ENCODE measurements around the gene EXOC4. TPM values are rescaled to one million over a fixed set of nuclear protein-coding genes. Genes with fewer than 3 reads are reported as not detected.

EXOC4 gene
- total RNA-seq, 1 experiment from 2014 or later, result 75.8 TPM

- Histone ChIP-seq H3K9ac (ENCODE audit: extremely low read depth, insufficient read length, low read length) (no peak overlapping the region), H3K18ac (ENCODE audit: insufficient read length, low read depth, low read length) (no peak overlapping the region), H2BK20ac (ENCODE audit: low read depth, low read length, poor library complexity, severe bottlenecking) (no peak overlapping the region), H2AK5ac (ENCODE audit: insufficient read length, low read length) (no peak overlapping the region), H3K4ac (ENCODE audit: low read depth, low read length) (no peak overlapping the region), H3K4me1 (ENCODE audit: insufficient read depth, low read length) (peaks cover 2% of the 10 kb centered on the region; the same call in 1 of the 2 replicates), H2AFZ (ENCODE audit: low read length) (no peak overlapping the region), H3K14ac (ENCODE audit: insufficient read depth, low read length) (no peak overlapping the region; the same call in 1 of the 2 replicates), H3K27me3 (ENCODE audit: insufficient read depth, low read length) (no peaks in the 10 kb centered on the region), H3T11ph (ENCODE audit: low read length) (no peak overlapping the region), H4K5ac (ENCODE audit: insufficient read length, low read depth, low read length) (no peak overlapping the region), H4K20me1 (ENCODE audit: control insufficient read depth, insufficient read depth, insufficient read length) (no peaks in the 10 kb centered on the region), H4K8ac (replicated peaks; ENCODE audit: insufficient read length, low read depth, low read length) (no peak overlapping the region), H3K56ac (ENCODE audit: insufficient read length, low read depth, low read length) (no peak overlapping the region), H4K91ac (ENCODE audit: insufficient read length, low read depth, low read length) (no peak overlapping the region), H2BK15ac (ENCODE audit: low read depth, low read length) (no peak overlapping the region), H2BK12ac (ENCODE audit: insufficient read length, low read depth, low read length) (no peak overlapping the region), H3K79me2 (ENCODE audit: insufficient read depth, low read length) (no peaks in the 10 kb centered on the region), H3K79me1 (ENCODE audit: insufficient read depth, low read depth, low read length, poor library complexity, severe bottlenecking) (no peaks in the 10 kb centered on the region), H3K27ac (ENCODE audit: insufficient read length, low read depth, low read length) (no peak overlapping the region), H3K4me2 (ENCODE audit: insufficient read depth, insufficient read length, low read length) (no peak overlapping the region), H2BK120ac (ENCODE audit: low read depth, low read length, poor library complexity, severe bottlenecking) (no peak overlapping the region), H2BK5ac (ENCODE audit: insufficient read length, low read length) (no peak overlapping the region), H3K23ac (ENCODE audit: insufficient read length, low read depth, low read length) (no peak overlapping the region), H3K23me2 (ENCODE audit: insufficient read length, low read depth, low read length, poor library complexity, severe bottlenecking) (no peaks in the 10 kb centered on the region), H3K9me3 (ENCODE audit: control insufficient read depth, low read depth, low read length) (no peaks in the 10 kb centered on the region)
- H3K27me3 Mint-ChIP-seq (ENCODE audit: low read depth), result no peaks in the 10 kb centered on the region
- H3K36me3 Mint-ChIP-seq (ENCODE audit: insufficient read depth in 1 of 3, low read depth in 3 of 3), result peaks cover 8 to 18% (median 12%) of the 10 kb centered on the region in 3 experiments; a peak in 6 of 7 replicates
- H3K27ac Mint-ChIP-seq, result no peak overlapping the region
- H3K4me1 Mint-ChIP-seq, result peaks cover 30 to 35% of the 10 kb centered on the region in 2 experiments
- H3K9me3 Mint-ChIP-seq, result peaks cover 0 to 2% of the 10 kb centered on the region in 2 experiments; a peak in 1 of 5 replicates
- H3K4me3 Mint-ChIP-seq, result no peak overlapping the region
- no CpG with 5 or more reads among the region's 23 CpGs for WGBS (ENCODE audit: extremely low coverage, insufficient read length, low lambda C conversion rate)
- DNase-seq, result no peak
- no peak for TF ChIP-seq CTCF (conservative IDR thresholded peaks at IDR 0.05)
These were observed 170.7 kb downstream of the EXOC4 start for GRCh38 chr7:133423618-133424017.
